HG03432 (cell line): ENCODE measurements around the gene OR9A4.
"Not testable (repeated sequence)": the region's sequence is repeated elsewhere in the genome, so short reads cannot be mapped to it uniquely, and the experiment has no call there.

Experiments
- ATAC-seq: cut with Tn5 transposase; IDR thresholded peaks from one replicate; pipeline ENCODE4 v1.9.1; 2021; ENCODE audit warnings: mild to moderate bottlenecking, moderate library complexity; ENCODE audit not compliant: unreplicated experiment

The OR9A4 gene, protein sequence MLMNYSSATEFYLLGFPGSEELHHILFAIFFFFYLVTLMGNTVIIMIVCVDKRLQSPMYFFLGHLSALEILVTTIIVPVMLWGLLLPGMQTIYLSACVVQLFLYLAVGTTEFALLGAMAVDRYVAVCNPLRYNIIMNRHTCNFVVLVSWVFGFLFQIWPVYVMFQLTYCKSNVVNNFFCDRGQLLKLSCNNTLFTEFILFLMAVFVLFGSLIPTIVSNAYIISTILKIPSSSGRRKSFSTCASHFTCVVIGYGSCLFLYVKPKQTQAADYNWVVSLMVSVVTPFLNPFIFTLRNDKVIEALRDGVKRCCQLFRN

DNA sequence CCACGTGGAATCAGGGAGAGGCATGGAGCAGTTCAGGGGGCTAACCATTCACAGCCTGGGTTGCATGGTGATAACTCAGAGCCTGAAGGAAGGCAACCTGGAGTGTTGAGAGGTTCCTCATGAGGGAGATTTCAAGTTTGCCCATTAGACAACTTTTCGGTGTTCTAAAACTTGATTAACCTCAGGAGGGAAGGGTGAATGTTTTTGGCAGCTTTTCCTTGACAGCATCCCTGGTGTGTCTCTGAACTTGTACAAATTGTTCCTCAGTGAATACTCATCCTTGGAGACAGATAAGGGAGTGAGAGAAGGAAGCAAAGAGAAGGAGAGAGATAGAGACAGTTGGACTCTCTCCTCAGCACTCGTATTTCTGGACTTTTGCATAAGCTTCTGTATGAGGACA is at the start of gene OR9A4:
OR9A4 (plus strand) TSS at position 301 of the 400 bp plus-strand sequence. CDS start 2,477 bp downstream, outside the sequence.
- ATAC-seq: no peak

DNA sequence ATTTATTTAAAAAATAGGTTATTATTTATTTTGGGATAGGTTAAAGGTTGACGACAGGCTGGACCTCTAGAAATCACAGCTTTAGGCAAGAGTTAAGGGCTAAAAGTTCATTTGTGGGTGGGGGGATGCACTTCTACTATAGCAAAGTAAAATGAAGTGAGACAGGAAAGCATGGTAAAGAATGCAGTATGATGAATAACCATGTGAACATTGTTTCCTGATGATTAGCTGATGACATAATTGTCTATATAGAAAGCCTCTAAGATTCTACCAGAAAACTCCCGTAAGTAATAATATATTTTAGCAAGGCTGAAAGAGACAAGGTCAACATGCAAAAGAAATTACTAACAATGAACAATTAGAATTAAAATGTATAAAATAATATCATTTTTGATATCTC is 49.2 kb upstream of the OR9A4 start:
- no peak for ATAC-seq

DNA sequence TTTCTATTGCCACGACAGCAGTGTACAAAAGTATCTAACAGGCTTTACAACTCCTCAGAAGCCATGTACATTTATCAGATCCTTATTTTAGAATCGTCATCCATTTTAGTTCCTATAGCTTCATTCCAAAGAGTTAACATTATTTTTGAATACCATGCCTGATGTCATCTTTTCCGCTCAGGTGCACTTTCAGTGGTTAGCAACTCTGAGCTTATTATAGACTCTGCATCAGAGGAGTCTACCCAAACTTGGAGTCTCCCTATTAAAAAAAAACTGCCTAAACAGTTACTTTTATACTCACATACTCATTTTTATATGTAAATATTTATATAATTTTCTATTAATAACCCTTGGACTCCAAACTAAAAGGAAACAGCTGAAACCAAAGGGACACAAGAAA is 43.3 kb upstream of the OR9A4 start:
- ATAC-seq: peak; percentile 52

DNA sequence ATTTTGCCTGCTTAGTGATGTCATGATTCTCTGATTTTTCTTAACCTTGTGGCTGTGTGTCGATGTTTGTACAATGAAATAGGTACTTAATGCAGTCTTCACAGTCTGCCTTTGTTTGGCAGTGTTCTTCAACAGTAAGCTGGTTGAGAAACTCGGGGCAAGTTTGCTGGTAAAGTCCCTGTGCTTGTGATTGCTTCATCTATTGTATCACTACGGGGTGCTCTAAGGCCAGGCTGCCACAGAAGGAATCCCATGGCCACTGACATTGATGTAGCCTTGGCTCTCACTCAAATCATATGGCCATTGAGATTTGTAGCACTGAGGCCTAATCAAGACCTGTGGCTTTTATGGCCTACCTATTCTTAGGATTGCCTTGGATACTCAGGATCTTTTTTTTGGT is 41.4 kb upstream of the OR9A4 start:
- no peak for ATAC-seq

DNA sequence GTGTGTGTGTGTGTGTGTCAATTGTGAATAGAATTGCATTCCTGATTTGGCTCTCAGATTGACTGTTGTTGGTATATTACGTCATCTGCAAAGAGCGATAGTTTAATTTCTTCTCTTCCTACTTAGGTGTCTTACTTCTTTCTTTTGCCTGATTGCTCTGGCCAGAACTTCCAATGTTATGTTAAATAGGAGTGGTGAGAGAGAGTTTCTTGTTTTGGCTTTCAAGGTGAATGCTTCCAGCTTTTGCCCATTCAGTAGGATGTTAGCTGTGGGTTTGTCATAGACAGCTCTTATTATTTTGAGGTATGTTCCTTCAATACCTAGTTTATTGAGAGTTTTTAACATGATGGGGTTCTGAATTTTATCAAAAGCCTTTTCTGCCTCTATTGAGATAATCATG is 40.7 kb upstream of the OR9A4 start:
- no peak for ATAC-seq

DNA sequence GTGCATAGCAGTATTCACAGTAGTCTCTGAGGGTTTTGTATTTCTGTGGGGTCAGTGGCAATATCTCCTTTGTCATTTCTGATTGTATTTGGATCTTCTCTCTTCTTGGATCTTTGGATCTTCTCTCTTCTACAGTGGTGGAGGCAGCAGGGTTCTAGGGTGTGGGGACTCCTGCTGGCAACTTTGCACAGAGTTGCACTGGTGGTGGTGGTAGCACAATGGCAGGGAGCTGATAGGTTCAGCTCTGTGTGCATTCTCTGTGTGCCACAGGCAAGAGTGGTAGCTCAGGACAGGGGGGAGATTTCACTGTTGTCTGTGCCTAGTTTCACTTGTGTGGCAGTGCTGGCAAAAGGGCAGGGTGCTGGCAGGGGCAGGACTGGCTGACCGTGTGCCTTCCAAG is 39.8 kb upstream of the OR9A4 start:
- no peak for ATAC-seq

DNA sequence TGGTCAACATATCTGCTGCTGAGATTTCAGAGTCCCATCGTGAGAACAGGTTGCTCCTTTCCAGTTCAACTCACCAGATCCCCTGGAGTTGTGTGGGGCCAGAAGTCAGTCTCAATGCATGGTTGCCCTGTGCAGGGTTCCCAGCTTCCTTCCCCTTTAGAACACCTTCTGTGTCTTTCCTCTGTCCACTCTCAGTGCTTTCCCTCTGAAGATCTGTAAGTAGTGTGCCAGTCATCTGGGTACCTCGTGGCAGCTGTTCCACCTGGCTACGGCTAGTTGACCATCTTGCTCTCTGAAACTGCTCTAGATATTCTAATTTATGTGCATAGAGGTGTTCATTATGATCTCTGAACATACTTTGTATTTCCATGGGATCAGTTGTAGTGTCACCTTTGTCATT is 38.8 kb upstream of the OR9A4 start:
- ATAC-seq: no peak

DNA sequence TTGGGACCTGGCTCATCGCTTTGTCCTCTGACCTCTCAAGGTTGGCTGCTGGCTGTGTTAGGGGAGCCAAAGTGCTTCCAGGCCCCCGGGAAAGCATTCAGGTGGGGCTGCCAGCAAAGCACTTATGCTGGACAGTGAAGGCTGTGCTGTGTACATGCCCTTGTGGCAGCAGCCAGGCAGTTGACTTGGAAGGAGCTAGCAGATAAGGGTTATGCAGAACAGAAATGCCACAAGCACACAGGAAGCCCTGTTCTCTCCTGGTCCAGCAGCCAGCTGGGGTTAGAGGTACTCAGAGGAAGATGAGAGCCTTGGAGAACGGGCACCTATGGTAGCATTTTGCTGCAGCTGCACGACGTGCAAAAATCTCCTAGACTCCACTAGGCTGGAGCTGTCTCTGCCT is 35.2 kb upstream of the OR9A4 start:
- no peak for ATAC-seq

DNA sequence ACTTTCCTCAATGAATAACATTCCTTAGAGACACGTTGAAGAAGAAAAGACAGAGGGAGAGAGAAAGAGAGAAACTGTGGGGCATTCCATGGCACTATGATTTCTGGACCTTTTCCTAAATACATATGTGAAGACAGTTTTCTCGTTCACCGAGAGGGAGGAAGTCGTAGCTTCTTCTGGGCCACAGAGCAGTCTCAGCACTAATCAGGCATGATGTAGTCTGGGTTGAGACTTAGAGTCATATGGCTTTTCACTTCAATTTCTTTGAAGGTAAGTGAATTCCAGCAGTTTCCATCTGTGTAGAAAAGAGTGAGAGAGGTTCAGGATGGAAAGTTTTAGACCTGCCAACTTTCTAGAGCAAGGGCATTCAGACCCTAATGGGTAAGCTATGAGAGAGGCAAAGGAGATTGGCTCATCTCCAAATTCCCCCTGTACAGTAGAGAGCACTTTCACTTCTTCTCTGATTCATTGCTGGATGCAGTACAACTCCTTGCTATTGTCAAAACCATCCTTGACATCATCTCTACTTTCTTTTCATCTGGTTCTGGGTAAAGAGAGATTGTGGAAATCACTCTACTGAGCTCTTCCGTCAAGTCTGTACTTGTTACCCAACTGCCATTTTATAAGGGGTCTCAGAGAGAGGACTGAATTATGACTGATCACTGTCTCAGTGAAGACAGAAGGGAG is 31.5 kb upstream of the OR9A4 start:
- peak; percentile 91 for ATAC-seq

DNA sequence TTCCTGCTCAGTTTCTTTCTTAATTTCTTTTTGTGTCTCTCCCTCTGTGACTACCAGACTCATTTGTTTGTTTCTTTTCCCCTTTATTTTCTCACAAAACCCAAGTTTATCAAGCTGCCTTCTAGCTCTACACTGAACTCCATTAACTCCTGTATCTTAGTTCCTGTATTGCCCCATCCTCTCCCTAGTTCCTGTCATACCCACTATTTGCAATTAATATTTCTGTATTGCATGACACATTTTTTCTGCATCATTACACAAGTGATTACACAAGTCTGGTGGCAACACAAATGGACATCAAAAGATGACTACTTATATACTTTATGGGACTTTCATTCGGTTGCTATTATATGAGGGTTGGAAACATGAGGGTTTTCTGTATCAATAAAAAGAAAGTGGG is 26.9 kb upstream of the OR9A4 start:
- ATAC-seq: no peak

DNA sequence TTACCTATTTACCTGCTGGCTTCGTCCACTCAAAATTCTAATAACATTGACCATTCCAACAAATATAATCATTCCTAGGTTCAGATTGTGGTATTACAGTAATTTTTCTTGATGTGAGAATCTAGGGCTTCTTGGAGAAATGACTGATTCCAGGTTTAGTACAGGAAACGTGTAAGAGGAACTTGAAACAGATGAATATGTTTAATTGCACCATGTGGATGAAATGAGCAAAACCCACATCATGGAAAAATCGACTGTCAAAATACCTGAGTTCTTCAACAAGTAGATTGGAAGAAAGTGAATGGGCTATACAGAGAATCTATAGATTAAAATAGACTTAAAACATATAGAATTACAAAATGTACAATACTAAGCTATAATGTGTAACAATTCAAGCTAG is 24.9 kb upstream of the OR9A4 start:
- no peak for ATAC-seq

DNA sequence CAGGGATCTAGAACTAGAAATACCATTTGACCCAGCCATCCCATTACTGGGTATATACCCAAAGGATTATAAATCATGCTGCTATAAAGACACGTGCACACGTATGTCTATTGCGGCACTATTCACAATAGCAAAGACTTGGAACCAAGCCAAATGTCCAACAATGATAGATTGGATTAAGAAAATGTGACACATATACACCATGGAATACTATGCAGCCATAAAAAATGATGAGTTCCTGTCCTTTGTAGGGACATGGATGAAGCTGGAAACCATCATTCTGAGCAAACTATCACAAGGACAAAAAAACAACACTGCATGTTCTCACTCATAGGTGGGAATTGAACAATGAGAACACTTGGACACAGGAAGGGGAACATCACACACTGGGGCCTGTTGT is 16.8 kb upstream of the OR9A4 start:
- not testable (repeated sequence) for ATAC-seq

DNA sequence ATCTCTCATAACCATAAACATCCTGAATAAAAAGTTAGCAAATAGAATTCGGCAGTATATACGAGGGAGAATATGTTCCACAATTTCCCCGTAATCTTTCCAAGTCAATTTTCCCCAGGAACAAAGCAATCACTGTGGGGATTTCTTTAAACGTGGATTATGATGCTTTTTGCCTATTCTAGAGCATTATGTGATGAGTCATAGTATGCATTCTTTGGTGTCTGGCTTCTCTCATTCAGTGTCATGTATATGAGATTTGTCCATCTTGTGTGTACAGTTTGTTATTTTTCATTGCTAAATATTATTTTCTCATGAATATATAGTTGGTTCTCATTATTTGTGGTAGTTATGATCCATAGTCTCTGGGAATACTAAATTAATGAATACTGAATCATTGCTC is 9.9 kb upstream of the OR9A4 start:
- ATAC-seq: no peak

DNA sequence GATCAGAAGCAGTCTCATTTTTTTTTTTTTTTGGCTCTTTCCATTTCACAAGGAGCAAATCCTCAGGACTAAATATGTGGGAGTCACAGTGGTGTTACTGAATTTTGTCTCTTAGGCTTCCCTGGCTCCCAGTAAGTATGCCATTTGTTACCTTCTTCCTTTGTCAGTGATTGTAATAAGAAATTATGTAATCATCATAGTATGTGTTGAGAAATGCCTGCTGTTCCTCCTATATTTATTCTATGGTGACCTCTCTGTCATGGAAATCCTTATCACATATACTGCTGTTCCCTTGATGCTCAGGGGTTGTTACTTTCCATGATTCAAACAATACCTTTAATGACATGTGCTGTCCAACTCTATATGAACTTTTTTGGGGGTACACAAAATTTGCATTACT is 4.8 kb upstream of the OR9A4 start:
- no peak for ATAC-seq

DNA sequence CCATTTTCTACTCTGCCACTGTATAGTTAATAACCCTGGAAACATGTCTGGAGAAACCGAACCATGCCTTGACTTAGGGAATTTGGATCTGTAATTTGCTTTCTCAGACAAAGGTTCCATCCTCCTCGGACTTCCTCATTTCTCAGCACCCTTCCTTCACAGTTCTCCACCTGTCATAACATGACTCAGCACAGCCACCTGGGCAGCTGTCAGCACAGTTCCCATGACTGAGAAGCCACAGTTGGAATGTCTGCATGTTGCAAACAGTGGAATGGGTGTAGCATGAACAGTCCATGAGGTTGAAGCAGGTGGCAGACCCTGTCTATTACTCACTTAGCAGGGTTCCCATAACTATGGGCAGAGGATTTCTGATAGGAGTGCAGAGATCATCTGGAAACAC is 634 bp upstream of the OR9A4 start:
- ATAC-seq: peak; percentile 58

DNA sequence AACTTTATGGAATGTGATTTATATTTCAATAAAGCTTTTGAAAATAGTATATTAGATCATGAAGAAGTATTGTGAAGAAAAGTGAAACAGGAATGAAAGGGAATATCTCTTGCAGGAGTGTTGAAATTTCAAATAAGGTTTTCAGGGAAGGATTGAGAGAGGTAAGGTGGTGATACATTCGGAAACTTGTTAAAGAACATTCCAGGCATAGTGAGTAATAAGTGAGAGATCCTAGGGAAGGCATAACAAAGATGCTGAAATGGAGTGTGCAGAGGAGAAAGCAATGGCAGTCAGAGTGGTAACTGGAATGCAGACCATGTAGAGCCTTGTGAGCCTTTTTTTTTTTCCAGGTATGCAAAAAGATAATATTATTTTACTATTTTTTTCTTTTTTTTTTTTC is 4.1 kb downstream of the OR9A4 start:
- ATAC-seq: no peak

DNA sequence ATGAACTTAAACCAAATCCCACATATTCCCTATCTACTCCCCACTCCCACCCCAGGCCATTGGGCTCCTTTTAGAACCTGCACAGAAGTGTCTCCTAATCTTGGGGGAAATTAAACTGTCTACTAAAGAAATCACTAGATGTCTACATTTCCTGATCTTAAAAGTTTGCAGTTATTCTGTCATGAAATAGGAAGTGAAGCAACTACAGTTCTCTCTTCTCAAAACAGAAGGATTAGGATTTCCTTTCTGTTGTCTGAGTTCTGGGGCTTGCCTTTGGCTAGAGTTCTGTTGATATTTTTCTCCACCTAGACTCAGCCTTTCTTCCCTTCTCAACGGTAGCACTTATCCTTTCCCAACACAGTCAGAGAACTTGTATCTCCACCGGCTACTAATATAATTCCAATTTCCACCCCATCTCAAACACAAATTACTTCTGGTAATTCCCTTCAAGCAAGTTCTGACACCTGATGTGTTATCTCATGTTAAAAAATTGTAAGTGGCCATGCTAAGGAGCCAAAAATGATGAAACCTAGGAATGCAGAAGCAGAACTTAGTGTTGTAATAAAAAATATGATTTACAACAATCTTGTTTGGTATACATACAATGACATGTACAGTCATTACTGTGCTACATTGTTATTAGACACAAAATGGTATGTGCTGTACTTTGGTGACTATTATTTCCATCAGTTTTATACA is 12.1 kb downstream of the OR9A4 start:
- ATAC-seq: no peak

DNA sequence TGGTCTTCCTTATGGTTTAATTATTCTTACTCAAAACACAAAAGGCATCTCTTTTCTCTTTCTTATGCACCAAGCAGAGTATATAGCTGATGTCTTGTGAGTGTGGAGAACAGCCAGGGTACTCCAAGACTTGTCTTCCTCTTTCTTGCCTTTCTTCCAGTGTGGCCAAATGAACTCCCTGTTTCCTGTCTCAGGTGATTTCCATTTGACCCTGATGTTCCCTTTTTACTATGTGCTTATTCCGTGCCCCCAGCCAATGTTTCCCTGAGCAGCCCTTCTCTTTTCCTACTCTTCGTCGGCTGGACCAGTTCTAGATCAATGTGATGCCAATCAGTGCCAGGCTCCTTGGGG is 12.6 kb downstream of the OR9A4 start:
- ATAC-seq: no peak

DNA sequence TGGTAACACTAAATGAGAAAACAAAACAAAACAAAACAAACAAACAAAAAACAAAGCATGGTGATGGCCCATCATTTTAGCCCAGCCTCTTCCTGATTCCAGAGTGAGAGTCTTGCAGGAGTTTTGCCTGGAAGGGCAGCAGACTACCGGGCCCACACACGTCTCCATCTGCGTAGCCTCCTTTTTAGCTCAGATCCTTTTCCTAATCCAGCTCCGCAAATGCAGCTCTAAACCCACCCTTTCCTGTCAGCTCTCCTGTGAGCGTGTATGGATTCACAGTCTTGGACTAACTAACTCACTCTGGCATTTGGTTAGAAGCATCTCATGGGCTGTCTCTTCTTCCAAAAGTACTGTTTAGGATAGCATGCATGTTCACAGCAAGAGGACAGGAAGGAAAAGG is 14.0 kb downstream of the OR9A4 start:
- no peak for ATAC-seq

DNA sequence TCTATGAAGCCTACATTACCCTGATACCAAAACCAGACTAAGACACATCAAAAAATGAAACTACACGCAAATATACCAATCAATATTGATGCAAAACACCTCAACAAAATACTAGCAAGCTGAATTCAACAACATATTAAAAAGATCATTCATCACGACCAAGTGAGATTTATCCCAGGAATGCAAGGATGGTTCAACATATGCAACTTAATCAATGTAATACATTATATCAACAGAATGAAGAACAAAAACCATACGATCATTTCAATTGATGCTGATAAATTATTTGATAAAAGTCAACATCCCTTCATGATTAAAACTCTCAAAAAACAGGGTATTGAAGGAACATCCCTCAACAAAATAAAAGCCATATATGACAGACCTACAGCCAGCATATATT is 24.9 kb downstream of the OR9A4 start:
- ATAC-seq: no peak

DNA sequence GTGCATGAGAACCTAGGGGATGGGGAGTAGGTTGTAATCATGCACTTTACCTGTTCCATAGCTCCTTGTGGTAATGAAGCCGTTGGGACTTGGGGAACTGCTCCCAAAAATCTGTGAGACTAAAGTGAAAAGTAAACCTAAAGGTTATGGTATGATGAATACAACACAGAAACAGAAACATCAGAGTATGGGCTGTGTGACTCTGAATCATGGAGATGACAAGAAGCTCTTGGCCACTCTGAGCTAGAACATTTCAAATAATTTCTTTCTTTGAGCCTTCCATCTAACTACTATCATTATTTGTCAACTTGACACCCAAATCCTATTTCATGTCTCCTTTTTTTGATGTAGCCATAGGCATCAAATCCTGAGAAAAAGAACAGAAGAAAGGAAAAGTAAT is 27.6 kb downstream of the OR9A4 start:
- ATAC-seq: no peak

DNA sequence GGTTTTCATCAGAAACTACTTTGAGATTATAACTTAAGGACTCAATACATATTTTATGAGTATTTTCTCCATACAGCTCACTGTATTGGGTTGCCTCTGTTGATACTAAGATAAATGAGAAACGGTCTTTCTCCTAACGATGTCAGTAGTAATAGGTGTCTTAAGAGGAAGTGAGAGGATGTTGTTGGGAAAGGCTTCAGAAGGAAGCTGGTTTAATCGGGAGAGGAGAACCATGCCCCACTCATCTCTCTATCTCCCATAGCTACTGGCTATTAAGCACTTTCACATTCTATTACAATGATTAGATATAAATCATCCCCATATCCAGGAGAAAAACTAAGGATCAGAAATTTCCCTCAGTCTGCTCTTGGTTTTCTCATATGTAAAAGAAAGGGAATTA is 28.6 kb downstream of the OR9A4 start:
- ATAC-seq: no peak
